ENCODE results near the gene RIOK1. TPM values are rescaled to one million over a fixed set of nuclear protein-coding genes. Genes with fewer than 3 reads are reported as not detected.
"Not testable (repeated sequence)": the region's sequence is repeated elsewhere in the genome, so short reads cannot be mapped to it uniquely, and the experiment has no call there.

Gene RIOK1
- 10 to 100 TPM; 11.1 to 21.0 (median 13.5) TPM for total RNA-seq

DNA sequence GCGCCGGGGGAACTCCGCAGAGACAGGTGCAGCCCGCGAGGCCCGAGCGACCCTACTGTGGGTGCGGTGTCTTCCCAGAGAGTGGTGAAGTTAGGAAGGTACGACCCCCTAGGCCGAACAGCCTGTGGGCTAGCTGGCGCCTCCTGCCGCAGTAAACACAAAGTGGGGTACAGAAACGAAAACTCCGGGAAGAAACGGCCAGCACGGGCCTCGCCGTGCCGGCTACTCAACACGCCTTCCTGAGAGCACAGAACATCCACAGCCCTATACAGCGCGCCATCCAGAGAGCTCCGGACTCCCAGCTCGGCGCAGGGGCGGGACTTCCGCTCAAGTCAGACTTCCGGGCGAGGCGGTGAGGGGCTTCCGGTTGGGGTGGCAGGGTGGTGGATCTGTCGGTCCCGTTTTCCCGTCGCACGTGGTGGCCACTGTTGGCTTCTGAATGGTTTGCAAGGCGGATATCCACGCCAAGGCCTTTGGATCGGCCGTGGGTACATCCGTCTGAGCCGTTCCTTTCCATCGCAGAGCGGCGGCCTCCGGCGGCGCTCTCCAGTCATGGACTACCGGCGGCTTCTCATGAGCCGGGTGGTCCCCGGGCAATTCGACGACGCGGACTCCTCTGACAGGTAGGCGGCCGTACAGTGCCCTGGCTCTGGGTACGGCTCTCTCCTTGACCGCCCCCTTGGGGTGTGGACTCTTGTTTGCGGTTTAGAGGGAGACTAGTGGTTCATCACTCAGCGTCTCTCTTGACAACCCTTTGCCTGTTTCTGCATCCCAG is at the start of gene RIOK1, which contains the start of gene CAGE1:
Gene RIOK1, plus strand, starts transcription at position 358 of the 775 bp plus-strand sequence. Its CDS starts 195 bp downstream, at position 553.
Gene CAGE1, minus strand, starts transcription at position 292 of the 775 bp plus-strand sequence. CDS start 2,569 bp downstream, outside the sequence.
- WGBS, 2 donors (ENCODE audit: low coverage in 1 of 2) = 0% methylated on average over 1 of the region's 62 CpGs; no CpG with 5 or more reads in 1 of the 2 donors
- H3K4me1 ChIP-seq = peaks cover 0 to 34% (median 12%) of the 10 kb centered on the region in 3 donors
- peak; percentile 99 for ATAC-seq
- H3K4me3 ChIP-seq = peak within 1 kb of the TSS; percentile 66 to 72
- no peaks in the 10 kb centered on the region for H3K9me3 ChIP-seq
- H3K36me3 ChIP-seq = peaks cover 0 to 18% of the 10 kb centered on the region in 2 donors
- no peaks in the 10 kb centered on the region for H3K27me3 ChIP-seq
- TF ChIP-seq POLR2A (IDR thresholded peaks at IDR 0.05) (peak; percentile 67 to 68), POLR2AphosphoS5 (IDR thresholded peaks at IDR 0.05) (peak; percentile 78), EP300 (IDR thresholded peaks at IDR 0.05) (no peak)
- TF ChIP-seq, protein P1, sequence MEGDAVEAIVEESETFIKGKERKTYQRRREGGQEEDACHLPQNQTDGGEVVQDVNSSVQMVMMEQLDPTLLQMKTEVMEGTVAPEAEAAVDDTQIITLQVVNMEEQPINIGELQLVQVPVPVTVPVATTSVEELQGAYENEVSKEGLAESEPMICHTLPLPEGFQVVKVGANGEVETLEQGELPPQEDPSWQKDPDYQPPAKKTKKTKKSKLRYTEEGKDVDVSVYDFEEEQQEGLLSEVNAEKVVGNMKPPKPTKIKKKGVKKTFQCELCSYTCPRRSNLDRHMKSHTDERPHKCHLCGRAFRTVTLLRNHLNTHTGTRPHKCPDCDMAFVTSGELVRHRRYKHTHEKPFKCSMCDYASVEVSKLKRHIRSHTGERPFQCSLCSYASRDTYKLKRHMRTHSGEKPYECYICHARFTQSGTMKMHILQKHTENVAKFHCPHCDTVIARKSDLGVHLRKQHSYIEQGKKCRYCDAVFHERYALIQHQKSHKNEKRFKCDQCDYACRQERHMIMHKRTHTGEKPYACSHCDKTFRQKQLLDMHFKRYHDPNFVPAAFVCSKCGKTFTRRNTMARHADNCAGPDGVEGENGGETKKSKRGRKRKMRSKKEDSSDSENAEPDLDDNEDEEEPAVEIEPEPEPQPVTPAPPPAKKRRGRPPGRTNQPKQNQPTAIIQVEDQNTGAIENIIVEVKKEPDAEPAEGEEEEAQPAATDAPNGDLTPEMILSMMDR (IDR thresholded peaks at IDR 0.05) = peak in 2 of 4 experiments; percentile 31 to 32
- peak within 1 kb of the TSS; percentile 75 to 96 (median 92) for H3K27ac ChIP-seq

DNA sequence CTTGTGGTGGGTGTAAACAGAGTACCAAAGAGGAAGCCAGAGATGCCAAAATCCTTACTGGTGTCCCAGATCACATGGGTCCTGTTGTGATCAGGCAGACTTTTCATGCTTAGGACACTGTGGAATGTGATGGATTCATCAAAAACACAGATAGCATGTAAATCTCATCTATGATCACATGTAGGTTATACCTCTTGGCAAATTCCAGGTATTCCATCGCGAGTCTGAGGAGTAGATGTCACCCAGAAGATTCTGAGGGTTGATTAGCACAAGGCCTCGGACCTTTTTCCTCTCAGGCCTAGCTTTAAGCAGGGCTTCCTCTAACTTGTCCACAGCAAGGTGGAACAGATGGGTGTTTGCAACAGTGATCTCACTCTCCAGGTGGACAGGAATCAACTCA is 48.3 kb upstream of the RIOK1 start:
- H3K4me3 ChIP-seq = no peak overlapping the region
- ATAC-seq = no peak
- 78 to 94% methylated on average over 3 of the region's 3 CpGs for WGBS, 2 donors (ENCODE audit: low coverage in 1 of 2)
- peaks cover 36% of the 10 kb centered on the region for H3K27me3 ChIP-seq
- no peaks in the 10 kb centered on the region for H3K4me1 ChIP-seq
- no peaks in the 10 kb centered on the region for H3K9me3 ChIP-seq
- H3K36me3 ChIP-seq = no peaks in the 10 kb centered on the region
- TF ChIP-seq POLR2AphosphoS5 (IDR thresholded peaks at IDR 0.05) = no peak
- TF ChIP-seq, protein P1 (IDR thresholded peaks at IDR 0.05) = no peak
- TF ChIP-seq POLR2A (IDR thresholded peaks at IDR 0.05) = no peak
- TF ChIP-seq EP300 (IDR thresholded peaks at IDR 0.05) = no peak
- no peak overlapping the region for H3K27ac ChIP-seq

DNA sequence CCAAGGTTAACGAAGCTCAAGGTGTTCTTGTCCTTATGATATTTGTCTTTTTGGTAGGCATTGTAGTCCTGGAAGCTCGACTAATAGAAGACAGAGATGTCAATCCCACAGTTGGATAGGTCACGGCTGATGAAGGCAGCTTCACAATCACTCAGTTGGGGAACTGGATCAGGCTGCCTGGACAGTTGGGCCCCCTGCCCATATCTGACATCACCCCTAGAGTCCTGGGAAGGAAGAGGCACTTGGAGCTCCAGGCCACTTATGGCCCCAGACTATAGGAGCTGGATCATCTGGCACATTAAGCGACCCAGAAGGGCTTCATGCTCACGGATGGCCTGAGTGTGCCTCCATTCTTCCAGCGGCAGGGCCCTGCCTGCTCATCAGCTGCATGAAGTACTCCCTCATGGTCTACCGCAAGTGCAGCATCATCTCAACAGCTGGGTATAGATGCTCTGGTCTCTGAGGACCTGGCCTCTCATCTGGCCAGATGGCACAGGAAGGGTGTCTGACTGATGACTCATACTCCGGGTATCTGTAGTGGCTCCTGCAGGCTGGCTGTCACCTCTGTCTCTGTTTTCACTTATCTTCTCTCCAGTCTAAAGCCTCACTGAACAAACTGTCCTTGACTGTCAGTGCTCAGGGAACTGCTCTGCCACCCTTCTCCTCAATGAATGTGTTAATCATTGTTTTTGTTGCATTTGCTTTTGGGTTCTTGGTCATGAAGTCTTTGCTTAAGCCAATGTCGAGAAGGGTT is 47.4 kb upstream of the RIOK1 start:
- TF ChIP-seq, protein P1 (IDR thresholded peaks at IDR 0.05) = no peak
- TF ChIP-seq EP300 (IDR thresholded peaks at IDR 0.05) = no peak
- TF ChIP-seq POLR2AphosphoS5 (IDR thresholded peaks at IDR 0.05) = no peak
- TF ChIP-seq POLR2A (IDR thresholded peaks at IDR 0.05) = no peak
- WGBS, 2 donors (ENCODE audit: low coverage in 1 of 2) = 77% methylated on average over 4 of the region's 9 CpGs; no CpG with 5 or more reads in 1 of the 2 donors
- Histone ChIP-seq H3K9me3 (no peaks in the 10 kb centered on the region), H3K36me3 (no peaks in the 10 kb centered on the region), H3K4me1 (no peaks in the 10 kb centered on the region), H3K27me3 (peaks cover 36% of the 10 kb centered on the region), H3K4me3 (no peak overlapping the region), H3K27ac (no peak overlapping the region)
- ATAC-seq = no peak

DNA sequence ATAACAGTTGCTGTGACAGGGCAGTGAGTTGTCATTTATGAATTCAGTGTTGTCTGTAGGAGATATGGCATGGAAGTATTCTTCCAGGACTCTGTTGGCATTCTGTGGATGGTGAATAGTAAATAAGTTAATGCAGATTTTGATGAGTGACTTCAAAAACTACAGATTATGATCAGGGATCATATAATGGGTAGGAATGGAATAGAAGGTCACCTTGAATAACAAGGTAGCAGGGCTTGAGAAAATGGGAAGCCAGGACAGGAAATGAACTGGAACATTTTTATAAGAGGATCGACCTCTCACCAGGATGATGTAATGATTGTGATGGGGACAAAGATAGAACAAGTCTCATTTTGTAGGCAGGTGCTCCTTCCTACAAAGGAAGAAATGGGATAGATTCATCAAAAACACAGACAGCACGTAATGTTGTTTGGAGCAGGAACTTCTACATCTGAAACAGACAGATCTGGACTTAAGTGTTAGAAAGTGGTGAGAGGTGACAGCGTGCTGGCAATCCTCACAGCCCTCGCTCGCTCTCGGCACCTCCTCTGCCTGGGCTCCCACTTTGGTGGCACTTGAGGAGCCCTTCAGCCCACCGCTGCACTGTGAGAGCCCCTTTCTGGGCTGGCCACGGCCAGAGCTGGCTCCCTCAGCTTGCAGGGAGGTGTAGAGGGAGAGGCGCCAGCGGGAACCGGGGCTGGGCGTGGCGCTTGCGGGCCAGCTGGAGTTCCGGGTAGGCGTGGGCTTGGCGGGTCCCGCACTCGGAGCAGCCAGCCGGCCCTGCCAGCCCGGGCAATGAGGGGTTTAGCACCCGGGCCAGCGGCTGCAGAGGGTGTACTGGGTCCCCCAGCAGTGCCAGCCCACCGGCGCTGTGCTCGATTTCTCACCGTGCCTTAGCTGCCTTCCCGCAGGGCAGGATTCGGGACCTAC is 45.8 kb upstream of the RIOK1 start:
- ATAC-seq = no peak
- no peaks in the 10 kb centered on the region for H3K9me3 ChIP-seq
- no peak overlapping the region for H3K4me3 ChIP-seq
- no peaks in the 10 kb centered on the region for H3K4me1 ChIP-seq
- 69 to 80% methylated on average over 3 to 7 of the region's 29 CpGs for WGBS, 2 donors (ENCODE audit: low coverage in 1 of 2)
- no peak overlapping the region for H3K27ac ChIP-seq
- TF ChIP-seq POLR2A (IDR thresholded peaks at IDR 0.05) (no peak), POLR2AphosphoS5 (IDR thresholded peaks at IDR 0.05) (no peak), EP300 (IDR thresholded peaks at IDR 0.05) (no peak)
- TF ChIP-seq, protein P1 (IDR thresholded peaks at IDR 0.05) = no peak
- peaks cover 36% of the 10 kb centered on the region for H3K27me3 ChIP-seq
- H3K36me3 ChIP-seq = no peaks in the 10 kb centered on the region

DNA sequence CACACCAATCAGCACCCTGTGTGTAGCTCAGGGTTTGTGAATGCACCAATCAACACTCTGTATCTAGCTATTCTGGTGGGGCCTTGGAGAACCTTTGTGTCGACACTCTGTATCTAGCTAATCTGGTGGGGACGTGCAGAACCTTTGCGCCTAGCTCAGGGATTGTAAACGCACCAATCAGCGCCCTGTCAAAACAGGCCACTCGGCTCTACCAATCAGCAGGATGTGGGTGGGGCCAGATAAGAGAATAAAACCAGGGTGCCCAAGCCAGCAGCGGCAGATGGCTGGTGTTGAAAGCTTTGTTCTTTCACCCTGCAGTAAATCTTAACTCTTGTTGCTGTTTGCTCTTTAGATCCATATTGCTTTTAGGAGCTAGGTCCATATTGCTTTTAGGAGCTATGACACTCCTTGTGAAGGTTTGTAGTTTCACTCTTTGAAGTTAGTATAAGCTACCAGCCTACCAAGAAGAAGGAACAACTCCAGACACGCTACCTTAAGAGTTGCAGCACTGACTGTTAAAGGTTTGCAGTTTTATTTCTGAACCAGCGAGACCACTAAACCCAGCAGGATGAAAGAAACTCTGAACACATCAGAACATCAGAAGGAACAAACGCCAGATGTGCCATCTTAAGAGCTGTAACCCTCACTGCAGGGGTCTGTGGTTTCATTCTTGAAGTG is 44.7 kb upstream of the RIOK1 start:
- WGBS, 2 donors (ENCODE audit: low coverage in 1 of 2) = 85 to 87% methylated on average over 2 to 3 of the region's 10 CpGs
- peaks cover 34% of the 10 kb centered on the region for H3K27me3 ChIP-seq
- H3K27ac ChIP-seq, H3K36me3 ChIP-seq, ATAC-seq, H3K4me1 ChIP-seq, H3K9me3 ChIP-seq, H3K4me3 ChIP-seq: not testable (repeated sequence)

DNA sequence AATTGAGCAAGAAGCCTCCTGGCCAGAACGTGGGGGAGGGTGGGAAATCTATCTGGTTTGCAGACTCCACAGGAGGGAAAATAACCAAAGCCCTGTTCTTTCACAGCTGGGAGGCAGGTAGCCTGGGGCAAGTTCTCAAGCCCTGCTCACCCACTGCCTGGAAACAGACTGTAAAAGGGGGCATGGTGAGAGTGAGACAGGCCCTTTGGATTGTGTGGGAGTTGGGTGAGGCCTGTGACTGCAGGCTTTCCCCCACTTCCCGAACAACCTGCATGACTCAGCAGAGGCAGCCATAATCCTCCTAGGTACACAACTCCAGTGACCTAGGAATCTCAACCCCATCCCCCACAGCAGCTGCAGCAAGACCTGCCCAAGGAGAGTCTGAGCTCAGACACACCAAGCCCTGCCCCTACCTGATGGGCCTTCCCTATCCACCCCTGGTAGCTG is 42.0 kb upstream of the RIOK1 start:
- H3K27ac ChIP-seq, H3K4me1 ChIP-seq, H3K36me3 ChIP-seq, H3K9me3 ChIP-seq, H3K4me3 ChIP-seq, H3K27me3 ChIP-seq, ATAC-seq: not testable (repeated sequence)
- WGBS, 2 donors (ENCODE audit: low coverage in 1 of 2) = 50% methylated on average over 1 of the region's 2 CpGs; no CpG with 5 or more reads in 1 of the 2 donors

DNA sequence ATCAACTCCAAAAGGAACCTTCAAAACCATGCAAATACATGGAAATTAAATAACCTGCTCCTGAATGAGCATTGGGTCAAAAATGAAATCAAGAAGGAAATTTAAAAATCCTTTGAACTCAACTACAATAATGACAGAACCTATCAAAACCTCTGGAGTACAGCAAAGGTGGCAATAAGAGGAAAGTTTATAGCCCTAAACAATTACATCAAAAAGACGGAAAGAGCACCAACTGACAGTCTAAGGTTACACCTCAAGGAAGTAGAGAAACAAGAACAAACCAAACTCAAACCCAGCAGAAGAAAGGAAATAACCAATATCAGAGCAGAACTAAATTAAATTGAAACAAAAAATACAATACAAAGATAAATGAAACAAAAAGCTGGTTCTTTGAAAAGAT is 39.0 kb upstream of the RIOK1 start:
- H3K36me3 ChIP-seq, H3K27me3 ChIP-seq, H3K9me3 ChIP-seq, H3K27ac ChIP-seq, H3K4me1 ChIP-seq, H3K4me3 ChIP-seq, ATAC-seq: not testable (repeated sequence)
- 69 to 78% methylated on average over 1 of the region's 1 CpG for WGBS, 2 donors (ENCODE audit: low coverage in 1 of 2)
